SJCRH30 (cell line): Measurements from ENCODE around the gene CRYBG1. TPM values are rescaled to one million over a fixed set of nuclear protein-coding genes. Genes with fewer than 3 reads are reported as not detected.

Experiments used
- DNase-seq, 2 experiments: peaks; one replicate each; pipeline ENCODE4 v3.0.0-alpha.2; 2015 to 2020
- H3K27ac ChIP-seq: fragments of 250-450 bp; sonication (Bioruptor Pico); 2 replicates; pipeline ENCODE4 v1.5.1; 2020; ENCODE audit warnings: mild to moderate bottlenecking, moderate library complexity
- H3K27me3 ChIP-seq: fragments of 250-450 bp; sonication (Bioruptor Pico); 2 replicates; pipeline ENCODE4 v1.5.1; 2020; ENCODE audit warnings: mild to moderate bottlenecking, moderate library complexity
- H3K36me3 ChIP-seq: fragments of 250-450 bp; sonication (Bioruptor Pico); 2 replicates; pipeline ENCODE4 v1.5.1; 2020; ENCODE audit warnings: mild to moderate bottlenecking, moderate library complexity
- H3K4me1 ChIP-seq: fragments of 250-450 bp; sonication (Bioruptor Pico); 2 replicates; pipeline ENCODE4 v1.5.1; 2020; ENCODE audit warnings: mild to moderate bottlenecking, moderate library complexity
- H3K4me3 ChIP-seq: fragments of 250-450 bp; sonication (Bioruptor Pico); 2 replicates; pipeline ENCODE4 v1.5.1; 2020; ENCODE audit warnings: mild to moderate bottlenecking, moderate library complexity
- H3K9me3 ChIP-seq: fragments of 250-450 bp; sonication (Bioruptor Pico); replicated peaks from 2 replicates; pipeline ENCODE4 v1.5.1; 2020; ENCODE audit warnings: mild to moderate bottlenecking, moderate library complexity
- total RNA-seq: library from RNA; depleted of rRNA; stranded (reverse); fragments of >200 nt; shearing (Covaris generic); gene quantifications from 2 replicates; pipeline ENCODE4 v1.2.3, GENCODE V29; 2014

The CRYBG1 gene
- total RNA-seq, 1 experiment from 2014 or later: not detected

- H3K4me1 ChIP-seq: 0 out of 2 replicates have a peak, but pooled peaks cover 3% of the 10 kb centered on the region
- no peak overlapping the region for H3K27ac ChIP-seq
- DNase-seq: no peak
- H3K27me3 ChIP-seq: peaks cover 3% of the 10 kb centered on the region; the same call in 1 of the 2 replicates
- H3K4me3 ChIP-seq: no peak overlapping the region
- no peaks in the 10 kb centered on the region for H3K36me3 ChIP-seq
- no peaks in the 10 kb centered on the region for H3K9me3 ChIP-seq
These were observed 162.2 kb downstream of the CRYBG1 start for GRCh38 chr6:106522562-106523250.

DNA sequence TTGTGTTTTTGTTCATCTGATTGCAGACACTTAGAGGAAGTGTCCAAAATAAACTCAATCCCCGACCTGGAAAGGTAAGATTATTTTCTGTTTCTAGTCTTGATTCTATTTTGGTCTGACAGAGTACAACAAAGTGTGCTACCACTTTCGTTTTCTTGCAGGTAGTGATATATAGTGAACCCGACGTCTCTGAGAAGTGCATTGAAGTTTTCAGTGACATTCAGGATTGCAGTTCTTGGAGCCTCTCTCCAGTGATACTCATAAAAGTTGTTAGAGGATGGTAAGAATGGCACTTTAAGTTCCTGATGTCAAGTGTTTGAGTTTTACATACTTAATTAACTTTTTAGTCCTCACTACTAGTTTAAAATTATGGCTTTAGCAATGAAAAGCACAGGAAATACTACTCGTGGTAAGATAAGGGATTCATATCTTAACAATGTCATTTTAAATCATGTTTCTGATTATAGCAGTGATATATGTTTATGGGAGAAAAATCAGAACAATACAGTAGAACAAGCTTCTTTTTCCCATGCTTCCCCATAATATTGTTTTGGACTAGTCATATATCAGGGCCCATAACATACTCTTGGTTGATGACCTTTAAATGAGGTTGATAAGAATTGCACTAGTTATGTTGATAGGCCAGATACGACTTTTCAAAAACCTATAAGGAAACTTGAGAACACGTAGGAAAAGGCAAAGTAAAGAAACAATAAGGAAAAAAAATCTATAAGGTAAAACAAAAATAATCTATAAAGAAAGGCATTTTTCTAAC lies 164.8 kb downstream of the CRYBG1 start:
- no peaks in the 10 kb centered on the region for H3K9me3 ChIP-seq
- peaks cover 3% of the 10 kb centered on the region; the same call in 1 of the 2 replicates for H3K27me3 ChIP-seq
- no peak overlapping the region for H3K4me3 ChIP-seq
- no peak overlapping the region for H3K27ac ChIP-seq
- H3K36me3 ChIP-seq: no peaks in the 10 kb centered on the region
- H3K4me1 ChIP-seq: no peaks in the 10 kb centered on the region
- no peak for DNase-seq

DNA sequence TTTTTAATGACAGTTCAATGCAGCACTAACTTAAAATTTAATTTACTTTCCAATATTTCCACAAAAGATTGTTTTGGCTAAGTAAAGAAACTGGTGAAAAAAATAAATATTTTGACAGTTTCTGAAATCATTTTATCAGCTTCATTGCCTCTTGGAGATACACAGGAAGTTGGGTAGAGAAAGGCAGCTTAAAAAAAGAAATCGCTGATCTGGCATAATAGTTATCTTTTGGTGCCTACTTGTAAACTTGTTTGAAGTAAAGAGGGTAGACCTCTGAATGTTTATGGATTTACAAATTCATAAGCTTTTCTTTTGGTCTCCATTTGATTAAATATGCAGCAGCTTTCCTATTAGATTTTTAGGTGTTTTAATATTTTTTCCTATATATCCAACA lies 165.4 kb downstream of the CRYBG1 start:
- no peak for DNase-seq
- Histone ChIP-seq H3K4me3 (no peak overlapping the region), H3K36me3 (no peaks in the 10 kb centered on the region), H3K27ac (no peak overlapping the region), H3K9me3 (no peaks in the 10 kb centered on the region), H3K27me3 (peaks cover 3% of the 10 kb centered on the region; the same call in 1 of the 2 replicates), H3K4me1 (no peaks in the 10 kb centered on the region)

- H3K27me3 ChIP-seq: peaks cover 7% of the 10 kb centered on the region; the same call in 1 of the 2 replicates
- DNase-seq: no peak
- H3K36me3 ChIP-seq: no peaks in the 10 kb centered on the region
- H3K4me3 ChIP-seq: no peak overlapping the region
- no peak overlapping the region for H3K27ac ChIP-seq
- H3K9me3 ChIP-seq: no peaks in the 10 kb centered on the region
- H3K4me1 ChIP-seq: no peaks in the 10 kb centered on the region
These were observed 166.6 kb downstream of the CRYBG1 start for GRCh38 chr6:106527117-106527516.

DNA sequence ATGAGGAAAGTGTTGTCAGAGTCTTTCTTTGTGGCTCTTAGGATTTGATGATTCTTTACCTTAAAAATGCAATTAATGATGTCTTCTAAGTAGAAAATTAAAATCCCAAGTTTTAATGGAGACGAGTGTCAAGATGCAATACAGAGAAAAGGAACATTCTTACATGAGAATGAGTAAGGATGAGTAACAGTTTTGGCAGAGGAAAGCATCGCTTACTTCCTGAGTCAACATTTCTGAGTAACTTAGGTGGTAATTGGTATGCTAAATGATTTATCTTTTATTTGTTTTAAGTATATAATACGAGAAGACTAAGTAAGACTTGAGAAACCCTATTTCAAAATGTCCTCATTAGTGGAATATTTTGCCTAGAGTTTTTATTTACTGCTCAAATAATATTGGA lies 167.5 kb downstream of the CRYBG1 start:
- Histone ChIP-seq H3K9me3 (no peaks in the 10 kb centered on the region), H3K4me3 (no peak overlapping the region), H3K27ac (no peak overlapping the region), H3K27me3 (peaks cover 14% of the 10 kb centered on the region; the same call in 1 of the 2 replicates), H3K4me1 (no peaks in the 10 kb centered on the region), H3K36me3 (no peaks in the 10 kb centered on the region)
- no peak for DNase-seq

DNA sequence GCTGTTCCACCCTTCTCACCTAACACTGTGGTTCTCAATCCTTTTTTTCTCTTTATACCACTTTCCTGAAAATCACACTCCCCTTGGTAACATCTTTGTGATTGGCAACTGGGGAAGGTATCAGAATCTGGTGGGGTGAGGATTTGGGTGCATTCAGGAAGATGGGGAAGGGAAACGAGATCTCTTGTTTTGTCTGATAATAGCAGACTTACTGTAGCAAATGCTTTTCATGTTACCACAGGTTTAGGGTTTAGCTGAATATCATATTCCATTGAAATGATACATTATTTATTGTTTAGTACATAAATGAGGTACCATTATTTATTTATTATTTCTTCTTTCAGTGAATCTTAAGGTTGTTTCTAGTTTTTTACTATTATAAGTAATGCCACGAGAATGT lies 168.0 kb downstream of the CRYBG1 start:
- H3K36me3 ChIP-seq: no peaks in the 10 kb centered on the region
- no peaks in the 10 kb centered on the region for H3K4me1 ChIP-seq
- peaks cover 14% of the 10 kb centered on the region; the same call in 1 of the 2 replicates for H3K27me3 ChIP-seq
- no peaks in the 10 kb centered on the region for H3K9me3 ChIP-seq
- no peak overlapping the region for H3K27ac ChIP-seq
- H3K4me3 ChIP-seq: no peak overlapping the region
- DNase-seq: no peak

- Histone ChIP-seq H3K9me3 (no peaks in the 10 kb centered on the region), H3K4me1 (no peaks in the 10 kb centered on the region), H3K36me3 (no peaks in the 10 kb centered on the region), H3K27ac (no peak overlapping the region), H3K27me3 (peaks cover 14% of the 10 kb centered on the region; the same call in 1 of the 2 replicates), H3K4me3 (no peak overlapping the region)
- DNase-seq: no peak
These were observed 168.9 kb downstream of the CRYBG1 start for GRCh38 chr6:106529438-106529837.

GRCh38 chr6:106530026-106530425 lies 169.5 kb downstream of the CRYBG1 start:
- H3K4me3 ChIP-seq: no peak overlapping the region
- DNase-seq: no peak
- no peak overlapping the region for H3K27ac ChIP-seq
- peaks cover 14% of the 10 kb centered on the region; the same call in 1 of the 2 replicates for H3K27me3 ChIP-seq
- H3K4me1 ChIP-seq: no peaks in the 10 kb centered on the region
- H3K36me3 ChIP-seq: no peaks in the 10 kb centered on the region
- H3K9me3 ChIP-seq: no peaks in the 10 kb centered on the region

- Histone ChIP-seq H3K36me3 (no peaks in the 10 kb centered on the region), H3K4me3 (no peak overlapping the region), H3K27me3 (peaks cover 11% of the 10 kb centered on the region; the same call in 1 of the 2 replicates), H3K27ac (no peak overlapping the region), H3K4me1 (no peaks in the 10 kb centered on the region), H3K9me3 (no peaks in the 10 kb centered on the region)
- DNase-seq: no peak
These were observed 170.0 kb downstream of the CRYBG1 start for GRCh38 chr6:106530502-106530901.

GRCh38 chr6:106533054-106533453 lies 172.5 kb downstream of the CRYBG1 start:
- Histone ChIP-seq H3K4me3 (no peak overlapping the region), H3K27ac (no peak overlapping the region)
- DNase-seq: no peak

GRCh38 chr6:106534004-106534403 lies 173.5 kb downstream of the CRYBG1 start:
- H3K4me3 ChIP-seq: no peak overlapping the region
- 0 out of 2 replicates have a peak, but pooled peaks cover 11% of the 10 kb centered on the region for H3K27me3 ChIP-seq
- no peak overlapping the region for H3K27ac ChIP-seq
- no peaks in the 10 kb centered on the region for H3K9me3 ChIP-seq
- H3K36me3 ChIP-seq: no peaks in the 10 kb centered on the region
- H3K4me1 ChIP-seq: no peaks in the 10 kb centered on the region
- DNase-seq: no peak

More at GRCh38 chr6:106533054-106533453, 172.5 kb downstream of the CRYBG1 start:
- Histone ChIP-seq H3K9me3 (no peaks in the 10 kb centered on the region), H3K27me3 (0 out of 2 replicates have a peak, but pooled peaks cover 11% of the 10 kb centered on the region), H3K4me1 (no peaks in the 10 kb centered on the region), H3K36me3 (no peaks in the 10 kb centered on the region)

- no peak overlapping the region for H3K4me3 ChIP-seq
- DNase-seq: no peak
- no peaks in the 10 kb centered on the region for H3K4me1 ChIP-seq
- no peaks in the 10 kb centered on the region for H3K9me3 ChIP-seq
- 0 out of 2 replicates have a peak, but pooled peaks cover 11% of the 10 kb centered on the region for H3K27me3 ChIP-seq
- no peaks in the 10 kb centered on the region for H3K36me3 ChIP-seq
- no peak overlapping the region for H3K27ac ChIP-seq
These were observed 174.1 kb downstream of the CRYBG1 start for GRCh38 chr6:106534564-106534982.

DNA sequence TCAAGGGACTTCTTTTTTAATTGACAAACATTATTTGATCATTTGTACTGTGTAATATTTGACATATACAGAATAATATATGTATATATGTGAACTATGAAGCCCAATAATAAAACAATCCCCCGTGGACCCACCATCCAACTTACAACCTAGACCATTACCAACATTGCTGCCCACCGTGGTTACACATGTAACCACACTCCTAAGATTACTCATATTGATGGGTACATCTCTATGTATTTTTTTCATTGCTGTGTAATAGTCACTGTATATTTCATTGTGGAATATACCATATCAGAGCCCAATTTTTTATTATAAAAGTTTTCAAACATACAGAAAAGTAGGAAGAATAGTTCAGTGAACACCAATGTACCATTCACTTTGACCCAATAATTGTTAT lies 174.5 kb downstream of the CRYBG1 start:
- Histone ChIP-seq H3K4me3 (no peak overlapping the region), H3K9me3 (no peaks in the 10 kb centered on the region), H3K36me3 (no peaks in the 10 kb centered on the region), H3K4me1 (no peaks in the 10 kb centered on the region), H3K27ac (no peak overlapping the region), H3K27me3 (peaks cover 11% of the 10 kb centered on the region; the same call in 1 of the 2 replicates)
- DNase-seq: no peak

DNA sequence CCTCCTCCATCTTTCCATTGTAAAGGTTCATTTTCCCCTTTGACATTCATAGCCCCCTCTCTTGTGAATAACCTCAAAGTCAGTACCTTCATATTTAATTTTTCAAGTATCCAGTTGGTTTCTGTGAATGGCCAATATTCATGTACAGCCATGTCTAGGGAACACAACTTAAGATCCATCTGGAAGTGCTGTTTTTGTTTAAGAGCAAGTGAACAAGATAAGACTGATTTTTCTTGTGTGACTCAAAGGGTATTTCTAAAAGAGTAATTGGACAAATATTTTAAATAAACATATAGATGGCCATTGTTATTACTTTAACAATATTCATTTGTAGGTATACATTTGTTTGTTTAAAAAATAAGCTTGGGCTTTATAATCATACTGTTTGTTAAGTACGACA lies 175.8 kb downstream of the CRYBG1 start:
- H3K27ac ChIP-seq: no peak overlapping the region
- H3K36me3 ChIP-seq: no peaks in the 10 kb centered on the region
- H3K27me3 ChIP-seq: peaks cover 15% of the 10 kb centered on the region; the same call in 1 of the 2 replicates
- no peak overlapping the region for H3K4me3 ChIP-seq
- DNase-seq: no peak
- no peaks in the 10 kb centered on the region for H3K9me3 ChIP-seq
- no peaks in the 10 kb centered on the region for H3K4me1 ChIP-seq

DNA sequence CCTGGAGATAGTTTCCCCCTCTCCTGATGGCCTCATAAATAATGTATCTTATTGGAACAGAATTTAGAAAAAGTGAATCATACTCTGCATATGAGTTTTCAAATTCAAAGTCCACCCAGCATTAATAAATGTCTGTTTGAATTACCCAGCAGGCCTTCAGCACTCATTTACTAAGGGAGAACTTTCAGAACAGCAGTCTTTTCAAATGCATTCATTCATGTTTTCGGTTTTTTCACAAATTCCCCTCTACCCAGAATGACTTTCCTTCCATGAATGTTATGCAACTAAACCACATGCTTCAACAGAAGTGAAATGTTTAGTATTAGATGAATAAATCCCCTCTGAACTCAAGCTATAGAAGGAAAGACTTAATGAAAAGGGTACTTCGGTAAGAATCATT lies 176.3 kb downstream of the CRYBG1 start:
- no peak overlapping the region for H3K27ac ChIP-seq
- no peaks in the 10 kb centered on the region for H3K36me3 ChIP-seq
- DNase-seq: no peak

More for the DNA sequence above, 176.3 kb downstream of the CRYBG1 start:
- no peak overlapping the region for H3K4me3 ChIP-seq
- no peaks in the 10 kb centered on the region for H3K4me1 ChIP-seq
- H3K9me3 ChIP-seq: no peaks in the 10 kb centered on the region
- H3K27me3 ChIP-seq: peaks cover 14% of the 10 kb centered on the region; the same call in 1 of the 2 replicates
